Left lung (tissue), 10 donors: ENCODE measurements around the gene CKM. TPM values are rescaled to one million over a fixed set of nuclear protein-coding genes. Genes with fewer than 3 reads are reported as not detected.
"Not testable (repeated sequence)": the region's sequence is repeated elsewhere in the genome, so short reads cannot be mapped to it uniquely, and the experiment has no call there.

Source experiments
- ATAC-seq: fragments of 200-7000 bp; cut with Tn5 transposase; one replicate; pipeline ENCODE4 v1.9.1; 2020; ENCODE audit warnings: moderate library complexity
- DNase-seq, 4 donors: peaks; one replicate each; pipeline ENCODE4 v3.0.0-alpha.2; 2013 to 2020
- H3K27ac ChIP-seq, 2 donors: fragments of 200-600 bp; sonication (generic) in 1 of 2; one replicate each; pipeline versions ENCODE4 v1.5.0 to v1.8.0; 2020 to 2021
- H3K27me3 ChIP-seq, 2 donors: fragments of 200-600 bp; sonication (generic) in 1 of 2; one replicate each; pipeline versions ENCODE4 v1.5.0 to v1.8.0; 2020 to 2021
- H3K36me3 ChIP-seq, 2 donors: fragments of 200-600 bp; sonication (generic) in 1 of 2; one replicate each; pipeline versions ENCODE4 v1.5.0 to v1.8.0; 2020 to 2021
- H3K4me1 ChIP-seq, 2 donors: fragments of 200-600 bp; one replicate each; pipeline ENCODE4 v1.8.0; 2021
- H3K4me3 ChIP-seq, 2 donors: fragments of 200-600 bp; sonication (generic) in 1 of 2; one replicate each; pipeline versions ENCODE4 v1.5.0 to v1.8.0; 2020 to 2021; ENCODE audit warnings: mild to moderate bottlenecking in 1 of 2
- H3K9me3 ChIP-seq, 2 donors: fragments of 200-600 bp; sonication (generic) in 1 of 2; one replicate each; pipeline versions ENCODE4 v1.5.0 to v1.8.0; 2020 to 2021
- intact Hi-C, 2 donors: fragments of 100-400 bp; cut with DNase I; formaldehyde crosslinking; loops; one replicate each; pipeline versions ENCODE4 v1.11.2 to v1.14.2; 2022
- polyA plus RNA-seq, 6 donors: library from polyadenylated mRNA; unstranded; fragments of 120-200 nt; gene quantifications; one replicate each; pipeline ENCODE4 v1.2.1, GENCODE V29; 2013; ENCODE audit not compliant: insufficient read length in 6 of 6
- total RNA-seq, 2 donors: library from RNA; stranded (reverse); fragmentation: NEBNext Ultra II Directional; extraction: Animal tissue kit (Norgen Biotek cat#: 25700); gene quantifications; one replicate each; pipeline ENCODE4 v1.2.1, GENCODE V29; 2021
- TF ChIP-seq, protein P1 (sequence below), 2 donors: fragments of 200-600 bp; sonication (generic) in 1 of 2; IDR thresholded peaks; one replicate each; pipeline versions ENCODE4 v1.5.0 to v1.8.0; 2021; ENCODE audit warnings: antibody characterized with exemption in 2 of 2
- donor health status: DM: no; HTN: yes; CAD: no.
- donor health status: DM: no; HTN: no; CAD: no.

Gene CKM
- total and polyA plus RNA-seq, 8 donors, result 0.20 to 1.7 (median 0.38) TPM

DNA sequence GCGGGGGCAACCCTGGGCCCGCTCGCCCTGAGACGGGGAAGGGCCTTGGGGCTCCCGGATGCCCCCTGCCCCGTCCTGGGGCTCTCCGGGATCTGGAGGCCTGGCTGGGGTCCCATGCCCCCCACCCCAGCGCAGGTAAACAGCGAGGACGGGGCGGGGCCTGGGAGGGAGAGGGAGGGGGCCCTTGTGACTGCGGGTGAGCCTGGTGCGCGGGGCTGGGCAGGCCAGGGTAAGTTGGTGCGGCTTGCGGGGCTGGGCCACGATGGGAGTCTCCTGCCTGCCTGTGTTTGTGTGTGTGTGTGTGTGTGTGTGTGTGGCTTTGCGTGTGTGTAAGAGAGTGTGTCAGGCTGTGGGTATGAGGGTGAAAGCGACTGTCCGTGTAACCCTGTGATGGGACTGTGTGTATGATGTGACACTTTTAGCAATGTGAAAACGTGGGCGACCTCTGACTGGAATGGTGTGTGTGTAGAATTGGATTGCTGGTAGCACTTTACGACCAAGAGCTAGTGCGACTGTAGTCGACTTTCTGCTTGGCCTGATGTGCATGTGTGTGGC, 18.3 kb upstream of the CKM start:
- ATAC-seq (peak; percentile 52), DNase-seq (no peak)
- Histone ChIP-seq H3K27ac (no peak overlapping the region), H3K9me3 (no peaks in the 10 kb centered on the region), H3K4me3 (peak overlapping the region; percentile 22 to 34), H3K4me1 (peaks cover 5 to 7% of the 10 kb centered on the region in 2 donors), H3K36me3 (no peaks in the 10 kb centered on the region), H3K27me3 (peaks cover 6 to 61% of the 10 kb centered on the region in 2 donors)
- TF ChIP-seq, protein P1, sequence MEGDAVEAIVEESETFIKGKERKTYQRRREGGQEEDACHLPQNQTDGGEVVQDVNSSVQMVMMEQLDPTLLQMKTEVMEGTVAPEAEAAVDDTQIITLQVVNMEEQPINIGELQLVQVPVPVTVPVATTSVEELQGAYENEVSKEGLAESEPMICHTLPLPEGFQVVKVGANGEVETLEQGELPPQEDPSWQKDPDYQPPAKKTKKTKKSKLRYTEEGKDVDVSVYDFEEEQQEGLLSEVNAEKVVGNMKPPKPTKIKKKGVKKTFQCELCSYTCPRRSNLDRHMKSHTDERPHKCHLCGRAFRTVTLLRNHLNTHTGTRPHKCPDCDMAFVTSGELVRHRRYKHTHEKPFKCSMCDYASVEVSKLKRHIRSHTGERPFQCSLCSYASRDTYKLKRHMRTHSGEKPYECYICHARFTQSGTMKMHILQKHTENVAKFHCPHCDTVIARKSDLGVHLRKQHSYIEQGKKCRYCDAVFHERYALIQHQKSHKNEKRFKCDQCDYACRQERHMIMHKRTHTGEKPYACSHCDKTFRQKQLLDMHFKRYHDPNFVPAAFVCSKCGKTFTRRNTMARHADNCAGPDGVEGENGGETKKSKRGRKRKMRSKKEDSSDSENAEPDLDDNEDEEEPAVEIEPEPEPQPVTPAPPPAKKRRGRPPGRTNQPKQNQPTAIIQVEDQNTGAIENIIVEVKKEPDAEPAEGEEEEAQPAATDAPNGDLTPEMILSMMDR (IDR thresholded peaks at IDR 0.05), result no peak
- intact Hi-C loops, result no loop called here

DNA sequence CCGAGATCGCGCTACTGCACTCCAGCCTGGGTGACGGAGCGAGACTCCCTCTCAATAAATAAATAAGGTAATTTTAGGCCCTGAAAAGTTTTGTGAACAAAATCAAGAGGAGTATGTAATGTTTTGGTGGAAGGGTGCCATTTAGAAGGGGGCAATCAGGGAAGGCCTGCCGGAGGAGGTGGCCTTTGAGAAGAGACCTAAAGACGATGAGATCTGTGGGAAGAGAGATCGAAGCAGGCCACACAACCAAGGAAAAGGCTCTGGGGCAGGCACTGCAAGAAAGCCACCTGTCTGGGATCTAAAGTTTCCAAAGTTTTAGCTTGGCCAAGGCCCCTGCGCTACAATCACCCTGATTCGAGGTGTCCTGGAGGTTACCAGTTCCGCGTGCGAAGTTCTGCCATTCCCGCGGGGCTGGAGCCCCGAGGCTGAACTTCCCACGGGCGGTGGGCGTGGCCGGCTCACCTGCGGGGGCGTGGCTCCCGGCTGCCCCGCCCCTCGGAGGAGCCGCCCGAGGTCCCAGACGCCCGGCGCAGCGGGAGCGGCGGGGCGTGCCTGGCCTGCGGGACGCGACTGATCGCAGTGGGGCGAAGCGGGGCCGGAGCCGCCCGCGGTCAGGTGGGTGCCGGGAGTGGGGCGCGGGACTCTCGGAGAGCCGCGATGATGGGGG, 17.7 kb upstream of the CKM start, which contains the start of gene KLC3:
KLC3 (plus strand) TSS at position 519 of the 667 bp plus-strand sequence. CDS start 4,792 bp downstream, outside the sequence.
- DNase-seq (peak in 2 of 4 donors; percentile 31 to 84), ATAC-seq (peak; percentile 90)
- Histone ChIP-seq H3K4me3 (peak within 1 kb of the TSS; percentile 22 to 34), H3K27ac (no peak within 1 kb of the TSS), H3K27me3 (peaks cover 6 to 55% of the 10 kb centered on the region in 2 donors), H3K36me3 (no peaks in the 10 kb centered on the region), H3K4me1 (peaks cover 5 to 7% of the 10 kb centered on the region in 2 donors), H3K9me3 (no peaks in the 10 kb centered on the region)
- TF ChIP-seq, protein P1 (IDR thresholded peaks at IDR 0.05), result no peak
- intact Hi-C loops, result no loop called here

DNA sequence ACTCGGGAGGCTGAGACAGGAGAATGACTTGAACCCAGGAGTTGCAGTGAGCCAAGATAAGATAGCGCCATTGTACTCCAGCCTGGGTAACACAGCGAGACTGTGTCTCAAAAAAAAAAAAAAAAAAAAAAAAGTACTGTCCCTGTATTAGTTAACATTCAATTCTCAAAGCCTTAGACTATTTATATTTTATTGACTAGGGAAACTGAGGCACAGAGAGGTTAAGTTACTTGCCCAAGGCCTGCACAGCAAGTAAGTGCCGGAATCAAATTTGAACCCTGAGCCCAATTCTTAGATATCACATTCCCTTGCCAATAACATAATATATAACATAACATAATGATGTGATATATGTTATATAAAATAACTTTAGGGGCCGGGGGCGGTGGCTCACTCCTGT, 17.0 kb upstream of the CKM start:
- Histone ChIP-seq H3K4me1 (peaks cover 5 to 7% of the 10 kb centered on the region in 2 donors), H3K9me3 (no peaks in the 10 kb centered on the region), H3K27ac (no peak overlapping the region), H3K27me3 (peaks cover 6 to 48% of the 10 kb centered on the region in 2 donors), H3K36me3 (no peaks in the 10 kb centered on the region), H3K4me3 (no peak overlapping the region)
- intact Hi-C loops, result no loop called here
- ATAC-seq (no peak), DNase-seq (no peak)
- TF ChIP-seq, protein P1 (IDR thresholded peaks at IDR 0.05), result no peak

DNA sequence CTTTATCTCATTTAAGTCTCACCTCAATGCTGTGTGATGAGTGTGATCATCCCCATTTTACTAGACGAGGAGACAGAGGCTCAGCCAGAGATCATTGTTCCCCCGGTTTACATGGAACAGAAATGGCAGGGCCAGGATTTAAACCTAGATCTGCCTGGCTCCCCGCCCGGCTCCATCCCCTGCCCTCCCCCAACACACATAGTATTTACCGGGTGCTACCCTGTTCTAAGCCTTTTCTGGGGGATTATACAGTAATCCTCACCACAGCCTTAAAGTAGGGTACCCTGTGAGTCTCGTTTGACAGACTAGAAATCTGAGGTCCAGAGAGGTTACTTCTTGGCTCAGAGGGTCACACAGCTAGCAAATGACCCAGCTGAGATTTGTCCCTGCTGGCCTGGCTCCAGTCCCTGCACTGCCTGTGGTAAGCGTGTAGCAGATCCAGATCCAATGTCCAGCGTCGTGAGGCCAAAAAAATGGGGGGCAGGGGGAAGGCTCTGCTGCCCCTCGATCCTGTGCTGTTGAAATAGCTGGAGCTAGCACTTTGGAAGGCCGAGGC, 14.1 kb upstream of the CKM start:
- TF ChIP-seq, protein P1 (IDR thresholded peaks at IDR 0.05), result no peak
- Histone ChIP-seq H3K4me1 (peaks cover 5 to 7% of the 10 kb centered on the region in 2 donors), H3K9me3 (no peaks in the 10 kb centered on the region), H3K36me3 (no peaks in the 10 kb centered on the region), H3K27me3 (peaks cover 6 to 32% of the 10 kb centered on the region in 2 donors), H3K27ac (no peak overlapping the region), H3K4me3 (no peak overlapping the region)
- intact Hi-C loops, result no loop called here
- DNase-seq (no peak), ATAC-seq (no peak)

DNA sequence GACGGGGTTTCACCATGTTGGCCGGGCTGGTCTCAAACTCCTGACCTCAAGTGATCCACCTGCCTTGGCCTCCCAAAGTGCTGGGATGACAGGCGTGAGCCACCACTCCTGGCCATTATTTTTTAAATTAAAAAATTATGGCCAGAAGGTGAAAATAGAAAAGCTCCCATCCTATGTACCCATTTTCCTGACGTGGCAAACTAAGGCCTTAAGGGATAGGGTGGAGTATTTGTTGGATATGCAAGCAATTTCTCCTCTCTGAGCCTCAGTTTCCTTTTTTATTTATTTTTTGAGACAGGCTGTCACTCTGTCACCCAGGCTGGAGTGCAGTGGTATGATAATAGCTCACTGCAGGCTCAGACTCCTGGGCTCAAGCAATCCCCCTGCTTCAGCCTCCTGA, 12.2 kb upstream of the CKM start:
- H3K9me3 ChIP-seq, H3K27ac ChIP-seq, ATAC-seq, H3K4me1 ChIP-seq, H3K36me3 ChIP-seq, intact Hi-C loops, DNase-seq, H3K4me3 ChIP-seq: not testable (repeated sequence)
- peaks cover 0 to 13% of the 10 kb centered on the region in 2 donors for H3K27me3 ChIP-seq
